ENCODE measurements around the gene FANCI.

GRCh38 chr15:89206908-89207331, 36.9 kb upstream of the FANCI start:
- TF ChIP-seq CTCF (IDR thresholded peaks at IDR 0.05) (peak; percentile 98), EZH2 (IDR thresholded peaks at IDR 0.05) (no peak)

Data from neural progenitor cell (in vitro differentiated cells).